ENCODE measurements around the gene ABCG1.

Gene ABCG1

DNA sequence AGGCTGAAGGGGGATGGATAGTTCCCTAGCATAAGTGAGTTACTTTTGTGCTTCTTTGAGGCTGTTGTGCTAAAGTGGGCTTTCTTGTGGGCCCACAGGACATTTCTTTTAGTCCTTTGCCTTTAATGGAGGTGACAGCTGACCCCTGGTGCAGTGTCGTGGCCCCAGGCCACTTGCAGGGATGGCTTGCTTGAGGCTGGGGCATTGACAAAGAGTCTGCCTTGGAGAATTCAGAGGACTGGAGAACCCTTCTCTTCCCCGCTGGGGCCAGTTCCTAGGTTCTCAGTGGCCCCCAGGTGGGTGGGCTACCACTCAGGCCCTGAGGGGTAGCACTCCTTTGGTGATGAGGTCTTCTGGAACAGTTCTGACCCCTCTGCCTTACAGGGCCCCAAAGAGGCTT lies 12.8 kb downstream of the ABCG1 start:
- DNase-seq (ENCODE audit: low read depth in 2 of 3, low spot score in 2 of 3), result no peak

DNA sequence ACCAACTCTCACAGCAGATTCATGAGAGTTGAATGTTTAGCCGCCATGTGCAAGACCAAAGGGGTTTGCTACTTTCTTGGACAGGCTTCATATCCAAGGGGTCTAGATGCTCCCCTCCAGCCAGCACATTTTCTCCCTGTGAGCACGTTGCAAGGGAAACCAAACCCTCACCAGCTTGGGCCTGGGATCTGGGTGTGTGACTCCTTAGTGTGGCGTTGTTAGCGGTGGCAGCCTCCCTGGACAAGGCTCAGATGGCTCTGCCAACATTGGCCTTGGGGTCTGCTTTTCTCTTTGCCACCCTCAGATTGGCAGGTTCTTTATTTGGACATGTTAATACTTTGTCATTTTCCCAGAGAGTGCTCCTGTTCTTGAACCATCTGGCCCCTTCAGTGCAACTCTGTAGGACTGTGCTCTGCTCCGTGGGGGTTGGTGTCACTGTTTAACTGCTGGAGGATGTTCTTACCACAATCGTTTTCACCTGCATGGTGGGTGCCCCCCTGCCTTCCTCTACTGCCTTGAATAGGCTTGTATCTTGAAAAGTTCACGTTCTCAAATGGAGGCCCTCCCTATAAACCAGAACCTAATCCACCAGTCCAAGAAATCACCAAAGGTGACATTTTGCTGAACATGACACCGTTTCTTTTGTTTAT lies 13.4 kb downstream of the ABCG1 start:
- no peak for DNase-seq (ENCODE audit: low read depth in 2 of 3, low spot score in 2 of 3)

DNA sequence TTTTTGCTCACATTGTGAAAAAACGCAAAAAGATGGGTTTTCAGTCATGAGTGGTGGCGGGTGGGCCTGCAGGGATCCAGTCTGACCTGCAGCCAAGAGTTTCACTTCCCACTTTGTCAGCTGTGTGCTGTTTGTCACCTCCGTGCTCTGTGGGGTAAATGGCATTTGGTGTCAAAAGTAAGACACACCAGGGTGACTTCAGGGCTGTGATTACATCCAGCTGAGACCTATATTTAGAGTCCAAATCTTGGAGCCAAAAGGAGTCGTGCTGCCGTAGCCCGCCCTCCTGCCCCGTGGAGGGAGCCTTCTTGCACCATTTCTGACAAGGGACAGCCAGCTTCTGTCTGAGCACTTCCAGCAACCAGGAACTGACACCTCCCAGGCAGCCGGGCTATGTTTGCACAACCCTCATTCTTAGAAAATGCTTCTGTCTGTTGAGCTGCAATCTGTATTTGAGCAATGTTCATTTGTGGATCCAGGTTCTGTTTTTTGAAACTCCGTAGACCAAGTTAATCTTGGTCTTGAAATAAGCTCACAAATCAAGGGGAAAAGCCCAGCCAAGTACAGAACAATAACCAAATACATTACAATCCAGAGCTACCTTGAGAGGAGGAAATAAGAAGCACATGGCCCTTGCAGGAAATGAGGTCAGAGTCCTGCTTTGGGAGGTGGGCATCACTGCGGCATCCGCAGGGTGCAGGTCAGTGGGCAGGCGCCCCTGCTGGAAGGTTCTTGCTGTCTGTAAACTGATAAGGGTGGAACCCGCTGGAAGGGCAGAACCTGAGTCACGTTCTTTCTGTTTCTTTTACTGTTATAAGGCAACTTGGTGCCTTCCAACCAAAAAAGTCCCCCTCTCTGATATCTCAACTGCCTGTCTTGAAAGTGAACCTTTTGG lies 14.4 kb downstream of the ABCG1 start:
- peak in 2 of 3 experiments; percentile 9 to 29 for DNase-seq (ENCODE audit: low read depth in 2 of 3, low spot score in 2 of 3)

DNA sequence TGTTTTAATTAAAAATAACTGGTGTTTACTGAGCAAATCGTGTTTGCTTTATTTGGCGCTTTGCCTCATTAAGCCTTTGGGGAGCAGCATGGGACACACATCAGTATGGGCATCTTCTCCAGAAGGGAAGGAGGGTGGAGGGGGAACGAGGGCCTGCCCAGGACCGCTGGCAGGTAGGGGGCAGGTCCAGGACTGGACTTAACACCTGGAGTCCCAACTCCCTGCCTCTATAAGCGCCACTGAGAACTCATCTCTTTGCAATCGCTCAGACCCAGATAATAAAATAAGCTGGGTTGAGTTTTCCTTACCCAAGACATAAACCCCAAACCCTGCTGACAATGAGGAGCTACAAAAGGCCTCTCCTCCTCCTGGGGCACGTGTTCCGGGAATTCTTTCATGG lies 15.1 kb downstream of the ABCG1 start:
- no peak for DNase-seq (ENCODE audit: low read depth in 2 of 3, low spot score in 2 of 3)

DNA sequence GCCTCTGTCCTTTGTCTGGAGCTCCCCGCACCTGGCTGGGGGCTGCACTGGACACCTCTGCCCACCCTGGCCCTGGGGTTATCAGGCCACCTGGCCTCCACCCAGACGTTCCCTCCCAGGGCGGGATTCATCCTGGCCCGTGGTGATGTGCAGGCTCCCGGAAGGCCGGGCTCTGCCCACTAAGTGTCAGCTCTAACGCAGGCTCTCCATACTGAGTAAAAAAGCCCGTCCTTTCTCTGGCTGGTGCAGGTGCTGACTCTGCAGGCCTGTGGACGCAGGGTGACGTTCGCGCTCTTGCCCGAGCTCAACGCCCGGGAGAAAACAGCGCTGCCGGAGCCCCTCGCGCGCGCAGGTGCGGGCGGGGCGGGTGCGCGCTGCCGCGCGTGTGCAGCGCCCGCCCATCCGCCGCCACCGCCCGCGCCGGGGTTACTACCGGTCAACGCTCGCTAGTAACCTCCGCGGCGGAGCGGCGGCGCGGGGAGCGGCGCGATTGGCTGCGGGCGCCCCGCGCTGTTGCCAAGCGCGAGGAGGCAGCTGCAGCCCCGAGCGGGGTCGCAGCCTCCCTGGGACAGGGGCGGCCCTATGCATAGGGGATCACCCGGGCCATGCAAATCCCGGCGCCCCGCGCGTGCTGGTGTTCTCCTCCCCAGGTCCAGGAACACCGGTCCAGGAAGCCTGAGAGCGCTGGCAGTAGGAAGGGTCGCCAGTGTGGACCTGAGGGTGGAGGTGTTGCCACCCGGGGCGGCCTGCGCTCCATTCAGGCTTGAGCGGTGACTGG lies 15.7 kb downstream of the ABCG1 start:
- DNase-seq (ENCODE audit: low read depth in 2 of 3, low spot score in 2 of 3), result peak; percentile 37 to 65 (median 53)

DNA sequence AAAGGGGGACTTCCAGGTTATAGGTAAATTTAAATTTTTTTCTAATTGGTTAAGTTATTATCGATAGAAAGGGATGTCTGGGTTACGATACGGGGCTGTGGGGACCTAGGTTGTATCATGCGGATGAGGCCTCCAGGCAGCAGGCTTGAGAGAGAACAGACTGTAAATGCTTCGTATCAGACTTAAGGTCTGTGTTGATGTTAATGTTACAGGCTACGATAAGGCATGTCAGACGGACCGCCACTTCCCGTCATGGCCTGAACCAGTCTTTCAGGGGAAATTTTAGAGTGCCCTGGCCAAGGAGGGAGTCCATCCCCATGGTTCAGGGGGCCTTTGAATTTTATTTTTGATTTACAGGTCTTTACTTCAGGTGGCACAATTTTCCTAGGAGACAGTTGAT lies 16.7 kb downstream of the ABCG1 start:
- DNase-seq (ENCODE audit: low read depth in 2 of 3, low spot score in 2 of 3), result no peak

DNA sequence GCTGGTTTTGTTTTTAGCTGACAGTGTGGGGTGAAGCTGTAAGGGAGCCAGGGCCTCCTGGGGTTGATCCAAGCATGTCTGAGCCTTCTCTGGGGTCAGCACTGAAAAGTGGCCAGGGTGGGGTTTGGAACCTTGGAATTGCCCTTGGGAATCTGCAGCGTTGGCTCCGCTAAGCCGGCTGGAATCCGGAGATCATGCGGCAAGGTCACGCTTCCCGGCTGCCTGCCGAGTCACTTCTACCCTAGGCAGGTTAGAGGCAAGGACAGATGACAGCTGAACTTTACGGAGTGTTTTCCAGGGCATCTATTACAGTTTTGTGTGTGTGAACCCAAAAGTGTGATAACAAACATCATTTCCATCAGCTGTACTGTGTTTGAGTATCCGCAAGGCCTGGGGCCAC lies 17.1 kb downstream of the ABCG1 start:
- DNase-seq (ENCODE audit: low read depth in 2 of 3, low spot score in 2 of 3), result no peak

DNA sequence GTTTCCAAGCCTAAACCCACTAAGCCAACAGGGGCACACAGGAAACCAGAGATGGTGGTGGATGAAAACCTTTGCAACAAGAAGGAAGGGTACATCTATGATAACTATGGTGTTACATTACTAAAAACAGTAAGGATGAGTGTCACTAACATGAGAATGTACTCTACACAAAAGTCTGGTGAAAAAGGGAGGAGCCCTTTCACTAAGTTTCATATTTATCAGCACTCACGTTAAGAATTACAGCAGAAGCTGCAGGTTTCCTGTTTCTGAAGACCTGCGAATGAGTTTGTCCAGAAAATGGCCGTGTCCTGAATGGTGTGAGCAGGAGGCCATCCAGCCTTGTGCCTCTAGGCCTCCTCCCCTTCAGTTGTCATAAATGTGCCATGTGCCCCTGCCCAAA lies 17.8 kb downstream of the ABCG1 start:
- no peak for DNase-seq (ENCODE audit: low read depth in 2 of 3, low spot score in 2 of 3)

DNA sequence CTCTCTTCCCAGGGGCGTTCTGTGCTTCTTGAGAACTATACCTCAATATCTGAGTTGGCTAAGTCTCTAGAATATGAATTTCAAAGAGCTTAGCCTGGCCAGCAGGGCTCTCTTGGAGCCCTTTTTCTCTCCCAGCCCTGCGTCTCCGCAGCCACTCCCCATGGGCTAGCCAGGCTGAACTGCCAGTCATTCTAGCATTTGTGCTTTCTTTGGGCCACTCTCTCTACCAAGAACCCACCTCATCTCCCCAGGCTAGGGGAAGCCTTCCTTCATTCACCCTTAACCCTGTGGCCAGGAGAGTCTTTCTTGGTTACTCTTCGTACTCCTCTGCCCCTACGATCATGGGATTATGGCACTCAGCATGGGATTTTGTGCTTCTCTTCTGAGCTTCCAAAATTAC lies 18.2 kb downstream of the ABCG1 start:
- no peak for DNase-seq (ENCODE audit: low read depth in 2 of 3, low spot score in 2 of 3)

DNA sequence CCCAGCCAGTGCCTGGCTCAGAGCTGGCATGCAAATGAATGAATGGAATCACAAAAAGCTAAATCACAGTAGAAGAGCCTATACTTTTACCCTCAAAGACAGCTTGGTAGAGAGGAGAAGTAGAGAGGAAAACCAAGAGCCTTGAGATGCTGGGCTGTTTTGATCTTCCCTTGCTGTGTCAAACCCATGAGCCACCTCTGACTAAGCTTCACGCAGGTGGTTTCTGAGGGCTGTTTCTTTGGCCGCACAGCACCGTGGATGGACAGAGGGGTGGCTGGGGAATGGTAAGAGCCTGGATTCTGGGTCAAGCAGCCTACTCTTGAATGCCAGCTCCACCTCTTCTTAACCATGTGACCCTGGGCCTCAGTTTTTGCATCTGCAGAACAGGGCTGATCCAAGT lies 18.6 kb downstream of the ABCG1 start:
- DNase-seq (ENCODE audit: low read depth in 2 of 3, low spot score in 2 of 3), result no peak

DNA sequence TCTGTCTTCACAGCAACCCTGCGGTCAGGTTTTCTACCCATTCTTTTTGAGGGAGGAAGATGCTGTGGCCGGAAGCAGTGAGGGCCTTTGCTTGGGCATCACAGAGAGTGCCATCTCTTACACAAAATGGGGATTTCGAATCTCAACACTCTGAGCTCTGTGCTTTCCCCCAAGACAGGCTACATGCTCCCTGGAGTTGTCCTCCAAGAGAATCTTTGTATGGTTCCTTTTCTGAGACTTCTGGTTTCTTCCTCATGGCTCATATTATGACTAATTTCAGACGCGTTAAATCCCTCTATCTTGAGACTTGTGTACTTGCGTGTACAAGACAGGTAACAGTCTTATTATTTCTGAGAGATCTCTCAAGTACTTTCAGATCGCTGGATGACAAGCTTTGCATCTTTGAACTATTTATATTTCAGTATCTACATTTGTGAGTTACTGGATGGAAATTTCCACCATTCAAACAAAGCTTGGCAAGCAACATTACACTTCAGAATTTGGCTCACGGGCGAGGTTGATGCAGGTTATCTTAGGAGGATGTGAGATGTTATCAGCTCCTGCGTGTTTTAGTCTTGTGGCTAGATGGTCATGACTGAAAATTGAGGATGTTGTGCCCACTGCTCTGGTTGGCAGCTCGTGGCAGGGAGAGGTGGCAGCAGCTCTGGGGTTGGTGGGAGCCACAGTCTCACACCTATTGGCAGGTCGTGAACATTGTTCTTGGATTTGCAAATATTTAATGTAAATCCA lies 19.4 kb downstream of the ABCG1 start:
- DNase-seq (ENCODE audit: low read depth in 2 of 3, low spot score in 2 of 3), result no peak

DNA sequence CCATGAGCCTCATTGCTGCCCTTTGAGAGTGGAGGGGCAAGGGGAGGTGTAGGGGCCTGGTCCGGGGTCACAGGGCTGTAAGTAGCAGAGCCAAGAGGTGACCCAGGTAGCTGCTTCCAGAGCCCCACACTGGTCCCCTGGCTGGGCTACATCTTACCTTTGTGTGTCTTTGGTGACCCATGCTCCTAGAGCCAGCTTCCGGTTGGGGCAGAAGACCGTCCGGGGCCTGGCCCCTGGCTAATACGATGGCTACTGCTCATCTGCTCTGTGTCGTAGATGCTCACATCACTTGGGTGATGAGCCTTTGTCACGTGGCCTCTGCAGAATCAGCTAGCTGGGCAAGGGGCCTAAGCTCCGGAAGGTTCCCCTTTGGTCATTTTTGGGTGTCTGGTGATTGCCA lies 20.6 kb downstream of the ABCG1 start:
- DNase-seq (ENCODE audit: low read depth in 2 of 3, low spot score in 2 of 3), result no peak

DNA sequence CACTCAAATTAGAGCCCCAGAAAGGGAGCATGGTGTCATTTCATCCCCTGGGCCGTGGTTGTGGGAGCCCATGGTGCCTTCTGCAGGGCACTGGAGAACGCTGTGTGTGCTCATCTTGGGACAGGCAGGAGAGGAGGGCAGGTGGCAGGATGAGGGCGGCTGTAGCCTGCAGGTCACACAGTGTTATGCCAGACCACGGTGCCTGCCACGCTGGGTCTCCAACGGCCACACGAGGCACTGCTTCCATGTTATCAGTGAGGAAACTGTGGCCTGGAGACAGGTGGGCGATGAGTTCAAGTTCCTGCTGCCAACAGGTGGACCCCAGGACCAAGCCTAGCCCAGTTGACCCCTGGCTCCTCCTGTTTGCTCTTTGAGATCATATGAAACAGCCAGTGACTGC lies 21.0 kb downstream of the ABCG1 start:
- no peak for DNase-seq (ENCODE audit: low read depth in 2 of 3, low spot score in 2 of 3)

DNA sequence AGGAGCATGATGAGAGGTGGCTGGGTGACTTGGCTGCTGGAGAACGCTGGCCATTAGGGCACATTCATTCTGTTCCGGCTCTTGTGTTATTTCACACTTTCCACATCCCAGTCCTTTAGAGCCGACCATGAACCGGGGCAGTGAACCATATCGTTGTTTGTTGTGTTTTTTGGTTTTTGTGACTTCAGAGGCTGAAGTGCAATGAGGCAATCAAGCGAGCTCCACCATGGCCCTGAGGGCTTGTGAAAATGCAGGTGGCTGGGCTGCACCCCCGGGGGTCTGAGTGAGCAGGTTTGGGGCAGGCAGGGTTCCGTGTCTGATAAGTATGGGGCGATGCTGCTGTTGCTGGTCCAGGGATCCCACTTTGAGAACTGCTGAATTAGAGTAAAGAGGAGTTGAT lies 23.7 kb downstream of the ABCG1 start:
- DNase-seq (ENCODE audit: low read depth in 2 of 3, low spot score in 2 of 3), result no peak

DNA sequence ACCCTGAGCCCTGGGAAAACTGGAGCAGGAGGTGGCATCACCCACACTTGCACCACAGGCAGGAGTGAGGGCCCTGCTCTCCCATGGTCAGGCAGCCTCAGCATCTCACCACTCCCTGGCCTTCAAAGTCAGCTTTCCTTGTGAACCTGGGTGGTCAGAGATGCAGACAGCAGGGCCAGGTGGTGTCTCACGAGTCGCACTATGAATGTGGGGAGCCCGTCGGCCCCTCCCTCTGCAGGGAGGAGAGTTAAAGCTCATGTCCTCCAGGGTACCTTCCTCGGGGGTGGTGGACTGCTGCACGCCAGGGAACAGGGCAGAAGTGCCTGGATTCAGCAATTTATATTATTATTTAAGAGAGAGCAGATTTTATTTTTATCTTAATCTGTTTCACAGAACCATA lies 24.1 kb downstream of the ABCG1 start:
- no peak for DNase-seq (ENCODE audit: low read depth in 2 of 3, low spot score in 2 of 3)

DNA sequence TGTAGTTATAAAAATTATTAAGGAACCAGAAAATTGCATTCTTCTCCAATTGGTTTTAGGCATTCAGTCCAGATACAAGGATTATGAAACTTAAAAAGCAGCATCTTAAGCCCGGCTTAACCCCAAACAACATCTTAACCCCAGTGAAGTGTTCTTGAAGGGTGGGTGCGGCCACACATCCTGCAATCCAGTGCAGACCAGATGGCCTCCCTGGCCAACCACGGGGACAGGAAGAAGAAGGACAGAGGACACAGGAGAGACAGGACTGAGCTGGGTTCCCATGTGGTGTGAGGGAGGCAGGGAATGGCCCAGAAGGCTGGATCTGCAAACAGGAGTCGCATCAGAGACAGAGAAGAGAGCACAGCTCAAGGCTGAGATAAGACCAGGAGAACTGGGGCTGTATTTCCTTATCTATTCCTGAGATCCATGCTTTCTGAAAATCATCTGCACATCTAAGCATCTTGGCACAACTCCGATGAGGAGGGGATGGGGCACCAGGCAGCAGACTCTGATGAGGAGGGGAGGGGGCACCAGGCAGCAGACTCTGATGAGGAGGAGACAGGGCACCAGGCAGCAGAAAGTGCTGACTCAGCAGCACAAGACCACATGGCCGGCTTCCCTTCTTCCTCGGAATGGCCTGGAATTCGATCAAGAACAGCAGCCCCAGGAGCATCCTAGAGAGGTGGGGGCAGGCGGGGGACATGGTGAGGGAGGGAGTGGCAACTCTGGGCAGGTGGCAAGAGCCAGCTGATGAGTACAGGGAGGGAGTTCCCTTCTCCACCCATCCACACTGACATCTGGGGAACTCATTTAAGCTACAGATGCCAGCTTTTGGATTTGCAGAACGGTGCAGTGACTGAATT lies 26.6 kb downstream of the ABCG1 start:
- DNase-seq (ENCODE audit: low read depth in 2 of 3, low spot score in 2 of 3), result no peak

DNA sequence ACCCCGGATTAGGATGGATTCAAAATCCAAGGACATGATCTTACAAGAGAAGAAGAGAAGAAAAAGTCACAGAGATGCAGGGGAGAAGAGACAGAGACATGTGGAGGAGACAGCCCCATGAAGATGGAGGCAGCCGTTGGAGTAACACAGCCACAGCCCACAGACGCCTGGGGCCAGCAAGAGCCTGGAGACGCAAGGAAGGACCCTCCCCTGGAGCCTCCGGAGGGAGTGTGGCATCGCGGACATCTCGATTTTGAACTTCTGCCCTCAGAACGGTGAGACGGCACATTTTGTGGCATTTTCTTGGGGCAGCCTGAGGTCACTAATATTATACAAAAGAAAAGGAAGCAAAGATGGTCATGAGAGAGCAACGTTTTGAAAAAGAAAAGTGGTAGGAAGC lies 28.8 kb downstream of the ABCG1 start:
- DNase-seq (ENCODE audit: low read depth in 2 of 3, low spot score in 2 of 3), result no peak

DNA sequence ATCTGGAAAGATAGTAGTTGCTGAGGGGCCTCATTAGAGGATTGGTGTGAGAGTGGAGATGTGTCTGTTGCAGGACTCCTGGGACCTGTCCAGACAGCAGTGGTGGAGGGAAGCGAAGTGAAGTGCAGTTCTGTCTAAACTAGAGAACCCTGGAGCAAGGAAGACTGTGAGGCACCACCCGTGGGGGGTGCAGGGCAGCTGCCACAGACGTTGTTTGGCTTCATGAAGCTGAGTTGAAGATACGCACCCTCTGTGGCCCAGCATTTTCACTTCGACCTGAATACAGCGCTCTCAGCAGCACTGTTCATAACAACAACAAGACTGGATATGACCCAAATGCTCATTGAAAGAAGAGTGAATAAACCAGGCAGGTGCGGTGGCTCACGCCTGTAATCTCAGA lies 29.3 kb downstream of the ABCG1 start:
- no peak for DNase-seq (ENCODE audit: low read depth in 2 of 3, low spot score in 2 of 3)

DNA sequence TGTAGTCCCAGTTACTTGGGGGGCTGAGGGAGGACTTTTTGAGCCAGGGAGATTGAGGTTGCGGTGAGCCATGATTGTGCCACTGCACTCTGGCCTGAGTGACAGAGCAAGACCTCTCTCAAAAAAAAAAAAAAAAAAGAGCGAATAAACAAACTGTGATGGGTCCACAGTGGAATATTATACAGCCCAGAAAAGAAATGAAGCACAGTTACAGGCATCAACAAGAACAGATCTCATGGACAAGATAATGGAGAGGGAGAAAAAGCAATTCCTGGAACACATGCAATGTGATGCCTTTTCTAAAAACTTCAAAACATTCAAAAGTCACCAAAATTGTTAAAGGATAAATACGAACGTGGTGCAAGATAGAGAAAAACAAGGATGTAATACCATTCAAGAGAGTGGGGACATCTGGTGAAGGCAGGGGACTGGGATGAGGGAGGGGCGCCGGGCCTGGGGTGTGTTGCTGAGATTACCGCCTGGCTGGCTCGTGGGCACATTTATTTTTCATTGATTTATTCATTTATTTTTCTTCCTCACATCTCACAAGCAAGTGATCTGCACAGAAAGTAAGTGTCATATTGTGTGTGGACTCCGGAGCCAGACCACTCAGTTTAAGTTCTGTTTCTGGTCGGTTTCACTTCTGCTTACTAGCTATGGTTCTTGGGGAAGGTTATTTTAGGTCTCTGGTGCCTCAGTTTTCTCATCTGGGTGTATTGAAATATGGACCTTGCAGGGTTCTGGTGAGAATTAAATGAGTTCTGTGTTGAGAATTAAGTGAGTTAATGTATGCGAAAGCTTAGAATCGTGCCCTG lies 30.1 kb downstream of the ABCG1 start:
- no peak for DNase-seq (ENCODE audit: low read depth in 2 of 3, low spot score in 2 of 3)

Measured in activated CD8-positive, alpha-beta memory T cell treated with anti-CD3 and anti-CD28 coated beads for 48 hours (primary cell).